K562 (cell line): ENCODE results near the gene NEK1. TPM values are rescaled to one million over a fixed set of nuclear protein-coding genes. Genes with fewer than 3 reads are reported as not detected.

Experiments
- CBX2 ChIP-seq: fragments of 200-600 bp; sonication (generic); IDR thresholded peaks from one replicate; pipeline ENCODE4 v1.6.1; 2012; ENCODE audit warnings: mild to moderate bottlenecking, low read length, inconsistent platforms; ENCODE audit not compliant: insufficient read depth, poor library complexity, severe bottlenecking
- IRF2 ChIP-seq: sonication (generic); formaldehyde crosslinking; IDR thresholded peaks from 2 replicates; pipeline ENCODE4 v1.8.1; 2022; ENCODE audit warnings: mild to moderate bottlenecking, missing genetic modification reagents
- TBP ChIP-seq: optimal IDR thresholded peaks from 2 replicates; pipeline ENCODE3; 2011; ENCODE audit warnings: low read depth, low read length, improper control_type of control experiment
- ZNF263 ChIP-seq: sonication (generic); formaldehyde crosslinking; IDR thresholded peaks from 2 replicates; pipeline ENCODE4 v1.8.0; 2022; ENCODE audit warnings: mild to moderate bottlenecking, missing genetic modification reagents, borderline replicate concordance
- ZNF431 ChIP-seq: sonication (generic); formaldehyde crosslinking; IDR thresholded peaks from 2 replicates; pipeline ENCODE4 v1.8.0; 2022; ENCODE audit warnings: mild to moderate bottlenecking, missing genetic modification reagents
- polyA plus RNA-seq, 8 experiments: library from polyadenylated mRNA; depleted of rRNA in 4 of 8; stranded (reverse) in 5 of 8; unstranded in 3 of 8; fragments of >200 nt; fragmentation: Nextera tagmentation in 2 of 8; fragmentation: Illumina TruSeq in 1 of 8; extraction: Ambion mirVana in 2 of 8; extraction: Trizol in 1 of 8; gene quantifications; 2 replicates each; pipeline versions ENCODE4 v1.2.1 to v1.2.3, GENCODE V29; 2011 to 2014; ENCODE audit warnings: inconsistent platforms in 1 of 8, missing spikeins in 1 of 8
- total RNA-seq, 7 experiments: library from RNA; depleted of rRNA in 6 of 7; stranded (reverse); fragments of >200 nt in 6 of 7; fragmentation: Illumina TruSeq in 2 of 7; extraction: Trizol in 2 of 7; gene quantifications; 2 replicates each; pipeline versions ENCODE4 v1.2.1 to v1.2.3, GENCODE V29; 2011 to 2021; ENCODE audit warnings: low replicate concordance in 1 of 7
- TF ChIP-seq, protein P1 (sequence below), 2 experiments: fragments of 450-650 bp in 1 of 2; sonication (generic) in 1 of 2; formaldehyde crosslinking in 1 of 2; IDR thresholded peaks; 2 replicates each; pipeline versions ENCODE4 v1.7.1 to v1.9.0; 2016 to 2022; ENCODE audit warnings: inconsistent platforms in 1 of 2, mild to moderate bottlenecking in 1 of 2, missing genetic modification reagents in 1 of 2
- TF ChIP-seq, protein P2 (sequence below): fragments of 250-450 bp; sonication (Bioruptor Pico); IDR thresholded peaks from 2 replicates; pipeline ENCODE4 v1.8.0; 2022; ENCODE audit warnings: moderate library complexity, mild to moderate bottlenecking, inconsistent platforms
- TF ChIP-seq, protein P3 (sequence below): sonication (generic); formaldehyde crosslinking; IDR thresholded peaks from 2 replicates; pipeline ENCODE4 v1.8.0; 2023; ENCODE audit warnings: missing genetic modification reagents, mild to moderate bottlenecking, borderline replicate concordance

Gene NEK1
- total and polyA plus RNA-seq, 9 of the 15 experiments (the other 6 are each of a cell fraction or from before 2014, with no cell fraction given), result 6.2 to 15.7 (median 10.3) TPM

DNA sequence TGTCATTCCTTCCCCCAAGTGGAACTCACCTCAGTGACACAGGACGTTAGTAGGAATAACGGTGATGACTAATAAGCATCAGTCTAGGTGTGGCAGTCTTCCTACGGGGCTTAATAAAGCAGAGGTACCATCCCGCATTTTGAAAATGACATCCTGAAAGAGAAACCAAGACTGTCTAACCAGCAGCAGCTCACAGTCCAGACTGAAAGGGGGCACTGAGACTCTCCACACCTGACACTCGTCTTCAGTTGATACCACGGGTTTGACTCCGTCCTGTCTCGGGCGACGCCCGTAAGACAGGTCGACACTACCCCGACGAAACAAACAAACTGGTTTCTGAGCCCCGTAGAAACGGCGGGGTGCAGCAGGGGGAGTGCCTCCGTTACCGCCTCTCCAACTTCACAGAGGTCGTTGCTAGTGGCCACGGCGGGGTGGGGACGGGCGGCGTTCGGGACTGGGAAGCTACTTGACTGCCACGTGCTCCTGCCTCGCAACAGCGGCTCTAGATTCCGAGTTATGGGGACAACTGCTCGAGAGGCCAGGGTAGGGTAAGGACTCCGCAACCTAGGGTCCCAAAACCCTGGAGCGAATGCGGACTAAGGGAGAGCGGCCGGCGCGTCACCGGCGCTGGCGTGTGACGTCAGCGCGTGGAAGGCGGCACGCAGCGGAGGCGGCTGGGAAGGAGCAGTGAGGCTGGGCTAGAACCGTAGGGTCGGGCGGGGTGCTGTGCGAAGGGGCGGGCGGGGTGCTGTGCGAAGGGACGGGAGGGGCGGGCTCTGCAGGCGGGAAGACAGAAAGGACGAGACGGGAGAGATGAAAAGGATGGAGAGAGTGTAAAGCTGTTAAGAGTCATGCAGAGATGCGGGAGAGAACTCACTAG is at the start of gene NEK1 (continued):
- TF ChIP-seq CBX2 (no peak), ZNF263 (CRISPR knock-in tag) (no peak; the same call in 1 of the 2 replicates), IRF2 (no peak), ZNF431 (CRISPR knock-in tag) (no peak; the same call in 1 of the 2 replicates), TBP (peak; percentile 82)
- TF ChIP-seq, protein P1, sequence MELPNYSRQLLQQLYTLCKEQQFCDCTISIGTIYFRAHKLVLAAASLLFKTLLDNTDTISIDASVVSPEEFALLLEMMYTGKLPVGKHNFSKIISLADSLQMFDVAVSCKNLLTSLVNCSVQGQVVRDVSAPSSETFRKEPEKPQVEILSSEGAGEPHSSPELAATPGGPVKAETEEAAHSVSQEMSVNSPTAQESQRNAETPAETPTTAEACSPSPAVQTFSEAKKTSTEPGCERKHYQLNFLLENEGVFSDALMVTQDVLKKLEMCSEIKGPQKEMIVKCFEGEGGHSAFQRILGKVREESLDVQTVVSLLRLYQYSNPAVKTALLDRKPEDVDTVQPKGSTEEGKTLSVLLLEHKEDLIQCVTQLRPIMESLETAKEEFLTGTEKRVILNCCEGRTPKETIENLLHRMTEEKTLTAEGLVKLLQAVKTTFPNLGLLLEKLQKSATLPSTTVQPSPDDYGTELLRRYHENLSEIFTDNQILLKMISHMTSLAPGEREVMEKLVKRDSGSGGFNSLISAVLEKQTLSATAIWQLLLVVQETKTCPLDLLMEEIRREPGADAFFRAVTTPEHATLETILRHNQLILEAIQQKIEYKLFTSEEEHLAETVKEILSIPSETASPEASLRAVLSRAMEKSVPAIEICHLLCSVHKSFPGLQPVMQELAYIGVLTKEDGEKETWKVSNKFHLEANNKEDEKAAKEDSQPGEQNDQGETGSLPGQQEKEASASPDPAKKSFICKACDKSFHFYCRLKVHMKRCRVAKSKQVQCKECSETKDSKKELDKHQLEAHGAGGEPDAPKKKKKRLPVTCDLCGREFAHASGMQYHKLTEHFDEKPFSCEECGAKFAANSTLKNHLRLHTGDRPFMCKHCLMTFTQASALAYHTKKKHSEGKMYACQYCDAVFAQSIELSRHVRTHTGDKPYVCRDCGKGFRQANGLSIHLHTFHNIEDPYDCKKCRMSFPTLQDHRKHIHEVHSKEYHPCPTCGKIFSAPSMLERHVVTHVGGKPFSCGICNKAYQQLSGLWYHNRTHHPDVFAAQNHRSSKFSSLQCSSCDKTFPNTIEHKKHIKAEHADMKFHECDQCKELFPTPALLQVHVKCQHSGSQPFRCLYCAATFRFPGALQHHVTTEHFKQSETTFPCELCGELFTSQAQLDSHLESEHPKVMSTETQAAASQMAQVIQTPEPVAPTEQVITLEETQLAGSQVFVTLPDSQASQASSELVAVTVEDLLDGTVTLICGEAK (IDR thresholded peaks at IDR 0.05), result no peak
- TF ChIP-seq, protein P1 (CRISPR knock-in tag; IDR thresholded peaks at IDR 0.05), result no peak
- TF ChIP-seq, protein P2, sequence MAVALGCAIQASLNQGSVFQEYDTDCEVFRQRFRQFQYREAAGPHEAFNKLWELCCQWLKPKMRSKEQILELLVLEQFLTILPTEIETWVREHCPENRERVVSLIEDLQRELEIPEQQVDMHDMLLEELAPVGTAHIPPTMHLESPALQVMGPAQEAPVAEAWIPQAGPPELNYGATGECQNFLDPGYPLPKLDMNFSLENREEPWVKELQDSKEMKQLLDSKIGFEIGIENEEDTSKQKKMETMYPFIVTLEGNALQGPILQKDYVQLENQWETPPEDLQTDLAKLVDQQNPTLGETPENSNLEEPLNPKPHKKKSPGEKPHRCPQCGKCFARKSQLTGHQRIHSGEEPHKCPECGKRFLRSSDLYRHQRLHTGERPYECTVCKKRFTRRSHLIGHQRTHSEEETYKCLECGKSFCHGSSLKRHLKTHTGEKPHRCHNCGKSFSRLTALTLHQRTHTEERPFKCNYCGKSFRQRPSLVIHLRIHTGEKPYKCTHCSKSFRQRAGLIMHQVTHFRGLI (CRISPR knock-in tag), result no peak
- TF ChIP-seq, protein P3, sequence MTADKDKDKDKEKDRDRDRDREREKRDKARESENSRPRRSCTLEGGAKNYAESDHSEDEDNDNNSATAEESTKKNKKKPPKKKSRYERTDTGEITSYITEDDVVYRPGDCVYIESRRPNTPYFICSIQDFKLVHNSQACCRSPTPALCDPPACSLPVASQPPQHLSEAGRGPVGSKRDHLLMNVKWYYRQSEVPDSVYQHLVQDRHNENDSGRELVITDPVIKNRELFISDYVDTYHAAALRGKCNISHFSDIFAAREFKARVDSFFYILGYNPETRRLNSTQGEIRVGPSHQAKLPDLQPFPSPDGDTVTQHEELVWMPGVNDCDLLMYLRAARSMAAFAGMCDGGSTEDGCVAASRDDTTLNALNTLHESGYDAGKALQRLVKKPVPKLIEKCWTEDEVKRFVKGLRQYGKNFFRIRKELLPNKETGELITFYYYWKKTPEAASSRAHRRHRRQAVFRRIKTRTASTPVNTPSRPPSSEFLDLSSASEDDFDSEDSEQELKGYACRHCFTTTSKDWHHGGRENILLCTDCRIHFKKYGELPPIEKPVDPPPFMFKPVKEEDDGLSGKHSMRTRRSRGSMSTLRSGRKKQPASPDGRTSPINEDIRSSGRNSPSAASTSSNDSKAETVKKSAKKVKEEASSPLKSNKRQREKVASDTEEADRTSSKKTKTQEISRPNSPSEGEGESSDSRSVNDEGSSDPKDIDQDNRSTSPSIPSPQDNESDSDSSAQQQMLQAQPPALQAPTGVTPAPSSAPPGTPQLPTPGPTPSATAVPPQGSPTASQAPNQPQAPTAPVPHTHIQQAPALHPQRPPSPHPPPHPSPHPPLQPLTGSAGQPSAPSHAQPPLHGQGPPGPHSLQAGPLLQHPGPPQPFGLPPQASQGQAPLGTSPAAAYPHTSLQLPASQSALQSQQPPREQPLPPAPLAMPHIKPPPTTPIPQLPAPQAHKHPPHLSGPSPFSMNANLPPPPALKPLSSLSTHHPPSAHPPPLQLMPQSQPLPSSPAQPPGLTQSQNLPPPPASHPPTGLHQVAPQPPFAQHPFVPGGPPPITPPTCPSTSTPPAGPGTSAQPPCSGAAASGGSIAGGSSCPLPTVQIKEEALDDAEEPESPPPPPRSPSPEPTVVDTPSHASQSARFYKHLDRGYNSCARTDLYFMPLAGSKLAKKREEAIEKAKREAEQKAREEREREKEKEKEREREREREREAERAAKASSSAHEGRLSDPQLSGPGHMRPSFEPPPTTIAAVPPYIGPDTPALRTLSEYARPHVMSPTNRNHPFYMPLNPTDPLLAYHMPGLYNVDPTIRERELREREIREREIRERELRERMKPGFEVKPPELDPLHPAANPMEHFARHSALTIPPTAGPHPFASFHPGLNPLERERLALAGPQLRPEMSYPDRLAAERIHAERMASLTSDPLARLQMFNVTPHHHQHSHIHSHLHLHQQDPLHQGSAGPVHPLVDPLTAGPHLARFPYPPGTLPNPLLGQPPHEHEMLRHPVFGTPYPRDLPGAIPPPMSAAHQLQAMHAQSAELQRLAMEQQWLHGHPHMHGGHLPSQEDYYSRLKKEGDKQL (CRISPR knock-in tag), result no peak
